GM18502 (cell line): ENCODE results near the gene IL36B.

ENCODE experiments used
- ATAC-seq: cut with Tn5 transposase; IDR thresholded peaks from one replicate; pipeline ENCODE4 v1.9.1; 2021; ENCODE audit warnings: mild to moderate bottlenecking; ENCODE audit not compliant: unreplicated experiment, poor library complexity

The IL36B gene

GRCh38 chr2:113013336-113013661, 39.4 kb downstream of the IL36B start:
- ATAC-seq = no peak

DNA sequence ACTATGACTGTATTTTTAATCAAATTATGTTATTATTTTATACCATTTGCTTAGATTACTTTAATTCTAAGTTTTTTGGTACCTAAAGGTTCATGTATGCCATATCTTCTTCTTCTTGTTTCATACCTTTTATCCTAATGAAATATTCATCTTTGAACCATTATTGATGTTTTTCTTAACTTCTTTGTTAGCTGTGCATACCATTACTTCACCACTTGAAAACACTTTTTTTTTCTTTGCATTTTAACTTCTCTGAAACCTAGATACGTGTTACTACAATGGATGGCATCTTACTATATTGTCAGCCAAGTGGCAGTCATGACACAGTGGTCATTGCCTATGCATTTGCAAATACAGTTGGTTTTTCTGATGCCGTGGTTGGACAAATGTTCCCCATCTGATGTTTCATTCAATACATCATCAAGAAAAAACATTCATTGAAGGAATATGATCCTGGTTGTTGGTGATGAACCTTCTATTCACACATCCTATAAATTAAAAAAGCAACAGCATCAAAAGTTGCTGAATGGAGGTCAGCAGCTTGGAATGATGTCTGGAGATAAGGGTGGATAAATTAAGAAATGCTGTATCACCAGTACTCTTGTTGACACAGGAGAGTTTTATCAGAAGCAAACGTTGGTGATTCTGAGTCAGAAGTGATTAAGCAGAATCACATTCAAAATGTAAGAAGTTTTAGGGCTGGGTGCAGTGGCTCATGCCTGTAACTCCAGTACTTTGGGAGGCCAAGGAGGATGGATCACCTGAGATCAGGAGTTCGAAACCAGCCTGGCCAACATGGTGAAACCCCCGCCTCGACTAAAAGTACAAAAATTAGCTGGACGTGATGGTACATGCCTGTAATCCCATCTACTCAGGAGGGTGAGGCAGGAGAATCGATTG, 40.0 kb downstream of the IL36B start:
- no peak for ATAC-seq

DNA sequence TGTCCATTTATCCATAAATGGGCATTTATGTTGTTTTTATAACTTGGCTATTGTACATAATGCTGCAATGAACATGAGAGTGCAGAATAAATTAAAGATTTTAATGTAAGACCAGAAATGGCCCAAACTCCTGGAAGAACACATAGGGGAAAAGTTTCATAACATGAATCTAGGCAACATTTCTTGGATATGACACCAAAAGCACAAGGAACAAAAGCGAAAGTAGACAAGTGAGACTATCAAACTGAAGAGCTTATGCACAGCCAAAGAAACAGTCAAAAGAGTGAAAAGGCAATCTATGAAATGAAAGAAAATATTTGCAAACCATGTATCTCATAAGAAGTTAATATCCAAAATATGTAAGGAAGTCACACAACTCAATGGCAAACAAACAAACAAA, 41.6 kb downstream of the IL36B start:
- ATAC-seq = no peak

- no peak for ATAC-seq
Observed at GRCh38 chr2:113010088-113010487, 42.6 kb downstream of the IL36B start.

GRCh38 chr2:113009622-113010021, 43.0 kb downstream of the IL36B start:
- no peak for ATAC-seq

GRCh38 chr2:113007250-113007649, 45.4 kb downstream of the IL36B start:
- ATAC-seq = no peak

GRCh38 chr2:113005030-113005509, 47.6 kb downstream of the IL36B start, which contains the start of gene IL36A:
TSS of gene IL36A (plus strand) at chr2:113005459. CDS start at chr2:113005872, 413 bp downstream.
- no peak for ATAC-seq

DNA sequence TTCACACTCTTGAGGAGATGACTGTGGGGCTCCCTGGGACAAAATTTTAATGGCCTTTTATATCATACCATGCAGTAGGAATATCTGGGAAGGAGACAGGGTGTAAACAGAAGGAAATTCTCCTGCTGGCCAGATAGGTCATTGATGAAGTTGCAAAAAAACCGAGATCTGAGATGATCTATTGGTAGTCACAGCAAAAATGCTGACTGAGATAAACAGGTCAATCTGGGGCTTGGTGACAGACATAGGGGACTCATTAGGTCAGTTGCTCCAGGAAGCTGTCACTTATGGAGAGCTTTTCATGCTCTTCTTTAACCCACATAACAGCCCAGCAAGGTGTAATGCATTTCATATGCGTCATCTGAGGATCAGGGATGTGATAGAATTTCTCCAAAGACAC, 50.0 kb downstream of the IL36B start:
- ATAC-seq = no peak

DNA sequence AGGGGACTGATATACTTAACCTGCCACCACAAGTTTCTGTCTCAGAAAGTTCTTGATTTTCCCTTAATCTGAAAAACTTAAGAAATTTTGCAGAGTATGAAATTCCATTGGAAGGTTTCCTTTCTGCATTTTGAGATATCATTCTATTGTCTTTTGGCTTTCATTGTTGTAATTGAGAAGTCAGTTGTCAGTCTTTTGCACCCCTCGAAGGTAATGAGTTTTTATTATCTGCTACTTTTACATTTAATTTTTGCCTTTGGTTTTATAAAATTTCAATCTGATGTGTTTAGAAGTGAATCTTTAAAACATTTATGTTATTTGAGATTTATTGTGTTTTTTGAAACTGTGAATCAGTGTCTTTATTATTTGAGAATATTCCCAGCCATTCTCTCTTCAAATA, 52.2 kb downstream of the IL36B start:
- no peak for ATAC-seq

DNA sequence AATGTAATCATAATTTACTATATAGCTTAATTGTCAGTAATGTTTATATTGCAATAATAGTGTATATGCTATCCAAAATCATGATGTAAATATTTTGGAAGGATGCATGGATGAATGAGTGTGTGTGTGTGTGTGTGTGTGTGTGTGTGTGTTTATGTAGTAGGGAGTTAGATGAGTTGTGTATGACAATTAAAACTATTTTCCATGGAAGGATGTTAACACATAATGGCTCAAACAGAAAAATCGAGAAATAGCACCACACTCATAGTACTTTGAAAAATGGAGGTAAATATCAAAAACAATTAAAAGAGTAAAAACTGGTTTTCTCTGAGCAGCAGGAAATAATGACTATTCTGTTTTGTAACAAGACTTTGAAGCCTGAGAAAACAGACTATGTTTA, 55.5 kb downstream of the IL36B start:
- ATAC-seq = no peak

GRCh38 chr2:112996635-112997034, 56.0 kb downstream of the IL36B start:
- no peak for ATAC-seq

DNA sequence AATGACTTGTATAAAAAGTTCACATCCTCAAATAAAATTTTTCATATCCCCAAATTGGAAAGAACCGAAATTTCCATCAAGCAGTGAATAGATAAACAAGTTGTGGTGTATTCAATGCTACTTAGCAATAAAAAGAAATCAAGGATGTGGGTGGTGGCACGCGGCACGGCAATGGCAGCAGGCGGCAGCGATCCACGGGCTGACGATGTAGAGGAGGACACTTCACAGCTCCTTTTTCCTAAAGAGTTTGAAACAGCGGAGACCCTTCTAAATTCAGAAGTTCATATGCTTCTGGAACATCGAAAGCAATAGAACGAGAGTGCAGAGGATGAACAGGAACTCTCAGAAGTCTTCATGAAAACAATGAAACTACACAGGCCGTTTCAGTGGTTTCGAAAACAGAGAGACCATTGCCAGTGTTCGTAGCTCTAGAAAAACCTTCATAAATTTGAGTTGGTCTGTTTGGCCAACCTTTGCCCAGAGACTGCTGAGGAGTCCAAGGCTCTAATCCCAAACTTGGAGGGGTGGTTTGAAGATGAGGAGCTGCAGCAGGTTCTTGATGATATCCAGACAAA, 57.2 kb downstream of the IL36B start:
- ATAC-seq = no peak

DNA sequence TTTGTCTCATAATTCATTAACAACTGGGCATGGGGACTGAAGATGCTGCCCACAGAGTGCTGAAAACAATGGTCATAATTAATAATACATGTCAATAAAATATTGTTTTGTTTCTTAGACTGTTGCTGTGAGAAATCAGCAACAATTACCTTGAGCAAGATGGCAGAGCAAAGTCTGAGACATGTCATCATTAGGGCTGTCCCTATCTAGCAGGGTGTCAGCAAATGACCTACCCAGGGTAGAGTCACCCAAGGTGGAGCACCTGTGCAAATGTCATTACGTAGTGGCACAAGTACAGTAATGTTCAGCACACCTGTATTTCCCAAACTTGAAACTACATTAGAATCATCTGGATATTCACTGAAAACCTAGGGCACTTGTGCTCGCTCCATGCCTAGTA, 58.0 kb downstream of the IL36B start:
- no peak for ATAC-seq

DNA sequence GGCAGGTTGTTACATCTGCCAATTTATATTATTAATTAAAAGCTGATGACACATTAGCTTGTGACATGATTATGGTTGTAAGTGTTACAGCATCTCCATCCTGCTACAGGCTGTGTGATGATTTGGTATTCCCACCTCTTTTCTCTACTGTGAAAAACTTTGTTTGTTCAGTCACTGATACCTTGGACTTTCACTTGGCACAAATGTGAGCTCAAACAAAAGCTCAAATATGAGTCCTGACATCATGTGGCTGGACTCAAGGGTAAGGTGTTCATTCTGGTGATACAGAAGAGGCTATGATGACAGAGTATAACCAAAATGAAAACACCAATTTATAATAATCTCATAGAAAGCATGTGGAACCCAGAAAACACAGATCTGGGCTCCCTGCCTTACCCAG, 58.8 kb downstream of the IL36B start:
- ATAC-seq = no peak

- no peak for ATAC-seq
Observed at GRCh38 chr2:112989611-112990010, 63.1 kb downstream of the IL36B start.

DNA sequence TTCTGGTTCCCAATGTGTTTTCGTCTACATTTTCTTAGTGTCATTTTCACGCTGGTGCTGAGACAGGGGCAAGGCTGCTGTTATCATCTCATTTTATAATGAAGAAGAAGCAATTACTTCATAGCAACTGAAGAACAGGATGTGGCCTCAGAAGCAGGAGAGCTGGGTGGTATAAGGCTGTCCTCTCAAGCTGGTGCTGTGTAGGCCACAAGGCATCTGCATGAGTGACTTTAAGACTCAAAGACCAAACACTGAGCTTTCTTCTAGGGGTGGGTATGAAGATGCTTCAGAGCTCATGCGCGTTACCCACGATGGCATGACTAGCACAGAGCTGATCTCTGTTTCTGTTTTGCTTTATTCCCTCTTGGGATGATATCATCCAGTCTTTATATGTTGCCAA, 67.6 kb downstream of the IL36B start:
- no peak for ATAC-seq

- ATAC-seq = no peak
Observed at GRCh38 chr2:112980537-112980936, 72.1 kb downstream of the IL36B start.

GRCh38 chr2:112979731-112980130, 72.9 kb downstream of the IL36B start:
- no peak for ATAC-seq

- ATAC-seq = no peak
Observed at GRCh38 chr2:112977559-112978056, 75.1 kb downstream of the IL36B start, which contains the start of gene IL36G. TSS of gene IL36G (plus strand) at chr2:112978006. CDS start at chr2:112978639, 633 bp downstream.
